Measurements from ENCODE around the gene LEMD2.

GRCh38 chr6:33778444-33779121 is 10.3 kb downstream of the LEMD2 start:
- TF ChIP-seq CTCF (conservative IDR thresholded peaks at IDR 0.05): no peak
- TF ChIP-seq EZH2 (IDR thresholded peaks at IDR 0.05; ENCODE audit: low read depth): no peak

Data from PC-9 (cell line).